ENCODE results near the gene MTPN.

MTPN gene

DNA sequence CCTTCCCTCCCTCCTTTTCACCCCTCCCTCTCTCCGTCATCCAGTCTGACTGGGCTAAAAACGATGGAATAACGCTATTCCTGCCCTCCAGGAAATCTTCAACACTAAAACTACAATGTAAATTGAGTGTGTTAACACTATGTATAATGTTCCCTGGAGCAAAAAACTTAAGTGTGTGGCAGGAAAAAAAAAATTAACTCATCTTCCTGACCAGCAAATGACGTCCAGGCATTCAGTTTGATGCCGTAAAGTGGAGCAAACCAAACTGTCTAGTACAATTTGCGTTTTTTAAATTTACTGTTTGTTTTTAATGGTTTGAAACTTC, 545 bp upstream of the MTPN start:
- in situ Hi-C loops (cut with MboI; ENCODE audit: low sequenced_read_pairs) = no loop called here

GRCh38 chr7:135976312-135977006, 700 bp downstream of the MTPN start:
- DNase-seq (ENCODE audit: low spot score in 2 of 2) = no peak
- H3K9me3 ChIP-seq = no peaks in the 10 kb centered on the region
- no peaks in the 10 kb centered on the region for H3K27me3 ChIP-seq (ENCODE audit: low read depth)
- peak overlapping the region; percentile 68 for H3K4me3 ChIP-seq
- in situ Hi-C loops (cut with MboI; ENCODE audit: low sequenced_read_pairs) = no loop called here
- H3K36me3 ChIP-seq (replicated peaks) = peaks cover 4% of the 10 kb centered on the region
- H3K4me1 ChIP-seq = peaks cover 12% of the 10 kb centered on the region; the same call in 1 of the 2 replicates

More for the DNA sequence above, 545 bp upstream of the MTPN start:
- no peaks in the 10 kb centered on the region for H3K9me3 ChIP-seq
- peak overlapping the region; percentile 68 for H3K4me3 ChIP-seq
- peaks cover 4% of the 10 kb centered on the region for H3K36me3 ChIP-seq (replicated peaks)
- H3K4me1 ChIP-seq = peaks cover 12% of the 10 kb centered on the region; the same call in 1 of the 2 replicates
- peaks cover 3% of the 10 kb centered on the region; the same call in 1 of the 2 replicates for H3K27me3 ChIP-seq (ENCODE audit: low read depth)
- no peak for DNase-seq (ENCODE audit: low spot score in 2 of 2)

DNA sequence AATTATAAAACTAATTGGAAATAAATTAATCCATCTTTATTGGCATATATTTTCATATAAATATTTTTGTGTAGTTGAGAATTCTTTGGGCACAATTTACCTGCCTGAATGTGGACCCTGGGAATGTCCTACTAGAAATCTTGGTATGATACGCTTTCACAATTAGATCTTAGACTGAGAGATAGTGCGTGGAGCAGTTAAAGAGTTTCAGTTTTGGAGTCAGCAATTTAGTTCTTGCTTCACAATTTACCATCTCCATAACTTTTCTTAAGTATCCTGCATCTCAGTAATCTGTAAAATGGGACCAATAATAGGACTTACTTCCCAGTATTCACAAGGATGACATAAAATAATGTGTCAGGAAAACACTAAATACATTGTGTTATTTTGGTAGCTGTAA, 2.0 kb downstream of the MTPN start:
- H3K9me3 ChIP-seq = no peaks in the 10 kb centered on the region
- in situ Hi-C loops (cut with MboI; ENCODE audit: low sequenced_read_pairs) = no loop called here
- peaks cover 4% of the 10 kb centered on the region for H3K36me3 ChIP-seq (replicated peaks)
- H3K27me3 ChIP-seq (ENCODE audit: low read depth) = no peaks in the 10 kb centered on the region
- DNase-seq (ENCODE audit: low spot score in 2 of 2) = no peak
- H3K4me3 ChIP-seq = no peak overlapping the region
- peaks cover 12% of the 10 kb centered on the region; the same call in 1 of the 2 replicates for H3K4me1 ChIP-seq

DNA sequence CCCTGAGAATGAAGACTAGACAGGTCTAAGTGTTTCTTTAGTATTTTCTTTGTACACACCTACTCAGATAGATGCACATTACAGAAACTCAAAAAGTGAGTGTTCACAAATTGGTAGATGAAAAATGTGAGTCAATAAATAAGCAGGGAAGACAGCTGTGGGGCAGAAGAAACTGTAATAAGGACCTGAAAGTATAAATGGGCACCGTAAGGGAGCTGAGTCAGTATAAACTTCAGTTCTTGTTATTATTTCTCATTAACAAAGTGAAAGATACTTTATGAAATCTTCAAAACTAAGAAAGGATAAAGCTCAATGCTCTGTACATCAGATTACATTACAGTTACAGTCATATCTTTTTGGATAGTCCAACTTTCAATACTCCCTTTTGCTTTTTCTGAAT, 2.5 kb downstream of the MTPN start:
- no peaks in the 10 kb centered on the region for H3K9me3 ChIP-seq
- no peaks in the 10 kb centered on the region for H3K27me3 ChIP-seq (ENCODE audit: low read depth)
- DNase-seq (ENCODE audit: low spot score in 2 of 2) = no peak
- peaks cover 12% of the 10 kb centered on the region; the same call in 1 of the 2 replicates for H3K4me1 ChIP-seq
- in situ Hi-C loops (cut with MboI; ENCODE audit: low sequenced_read_pairs) = loop anchor here (25.0 kb wide), 1 partner anchor 312 kb away; the partner anchor contains the start of gene STMP1
- peaks cover 4% of the 10 kb centered on the region for H3K36me3 ChIP-seq (replicated peaks)
- no peak overlapping the region for H3K4me3 ChIP-seq

DNA sequence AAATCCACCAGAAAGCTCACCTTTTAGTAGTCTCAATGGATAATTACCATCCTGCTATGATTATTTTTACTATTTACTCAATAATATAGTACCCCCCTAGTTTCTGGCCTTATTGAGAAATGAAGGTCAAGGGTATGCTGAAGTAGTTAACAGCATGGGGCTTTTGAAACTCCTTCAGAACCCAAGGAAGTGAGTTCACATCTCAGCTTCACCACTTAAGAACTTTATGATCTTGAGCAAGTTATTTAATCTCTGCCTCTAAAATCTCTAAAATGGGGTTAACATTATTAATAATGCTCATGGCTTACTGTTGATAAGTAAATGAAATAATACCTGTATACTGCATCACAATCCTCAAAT, 5.8 kb downstream of the MTPN start:
- peaks cover 12% of the 10 kb centered on the region; the same call in 1 of the 2 replicates for H3K4me1 ChIP-seq

DNA sequence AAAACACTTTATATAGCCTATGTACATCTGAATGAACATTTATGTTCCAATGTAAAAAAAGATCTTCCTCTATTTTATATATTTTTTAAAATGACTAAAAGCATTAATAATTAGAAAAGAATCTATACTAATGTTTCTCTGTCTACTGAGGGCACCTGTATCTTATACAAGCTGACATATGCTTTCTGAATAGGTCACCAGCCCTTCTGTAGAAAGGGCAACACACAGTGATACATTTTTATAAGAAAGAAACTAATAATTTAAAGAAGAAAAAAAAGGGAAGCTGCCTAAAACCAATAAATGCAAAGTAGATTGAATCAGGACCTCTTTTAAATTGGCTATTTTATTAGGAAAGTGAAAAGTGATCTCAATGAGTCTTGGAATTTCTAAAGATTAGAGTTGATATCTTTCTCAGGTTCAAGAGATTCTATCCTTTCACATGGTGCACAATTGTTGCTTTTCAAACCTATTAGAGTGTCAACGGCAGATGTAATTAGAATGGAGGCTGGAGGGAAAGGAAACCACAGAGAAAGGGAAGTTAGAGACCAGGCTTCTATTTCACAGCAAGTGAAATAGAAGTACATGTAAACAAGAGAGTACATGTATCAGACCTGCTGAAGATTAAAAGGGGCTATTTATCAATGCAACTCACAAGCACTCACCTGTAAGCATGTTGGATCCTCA, 6.3 kb downstream of the MTPN start:
- peaks cover 8% of the 10 kb centered on the region; the same call in 1 of the 2 replicates for H3K4me1 ChIP-seq
- DNase-seq (ENCODE audit: low spot score in 2 of 2) = no peak
- H3K9me3 ChIP-seq = no peaks in the 10 kb centered on the region
- no peak overlapping the region for H3K4me3 ChIP-seq
- peaks cover 4% of the 10 kb centered on the region for H3K36me3 ChIP-seq (replicated peaks)
- in situ Hi-C loops (cut with MboI; ENCODE audit: low sequenced_read_pairs) = loop anchor here (25.0 kb wide), 1 partner anchor 309 kb away; the partner anchor contains the start of gene STMP1
- no peaks in the 10 kb centered on the region for H3K27me3 ChIP-seq (ENCODE audit: low read depth)

More for the DNA sequence above, 5.8 kb downstream of the MTPN start:
- Histone ChIP-seq H3K4me3 (no peak overlapping the region), H3K9me3 (no peaks in the 10 kb centered on the region), H3K27me3 (ENCODE audit: low read depth) (no peaks in the 10 kb centered on the region), H3K36me3 (replicated peaks) (peaks cover 4% of the 10 kb centered on the region)
- DNase-seq (ENCODE audit: low spot score in 2 of 2) = no peak
- in situ Hi-C loops (cut with MboI; ENCODE audit: low sequenced_read_pairs) = loop anchor here (25.0 kb wide), 1 partner anchor 309 kb away; the partner anchor contains the start of gene STMP1

DNA sequence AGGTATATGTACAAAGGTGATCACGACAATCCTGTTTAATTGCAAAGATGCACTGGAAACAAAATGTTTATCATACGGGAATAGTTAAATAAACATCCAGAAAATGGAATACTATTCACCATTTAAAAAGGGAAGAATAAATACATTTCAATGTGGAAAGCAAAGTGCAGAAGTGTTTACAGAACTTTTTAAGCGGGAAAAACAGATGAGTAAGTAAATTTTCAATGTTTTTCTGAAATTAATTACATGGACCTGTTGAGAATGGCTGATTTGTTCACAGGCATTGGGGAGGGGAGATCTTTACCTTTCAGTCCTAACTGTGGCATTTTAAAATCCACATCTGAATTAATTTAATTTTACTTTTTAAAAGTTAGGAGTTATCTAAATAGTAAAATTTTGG, 7.1 kb downstream of the MTPN start:
- H3K4me1 ChIP-seq = peaks cover 3% of the 10 kb centered on the region; the same call in 1 of the 2 replicates
- in situ Hi-C loops (cut with MboI; ENCODE audit: low sequenced_read_pairs) = loop anchor here (25.0 kb wide), 1 partner anchor 308 kb away; the partner anchor contains the start of gene STMP1
- DNase-seq (ENCODE audit: low spot score in 2 of 2) = no peak
- no peak overlapping the region for H3K4me3 ChIP-seq
- H3K36me3 ChIP-seq (replicated peaks) = peaks cover under 1% of the 10 kb centered on the region
- H3K9me3 ChIP-seq = no peaks in the 10 kb centered on the region
- no peaks in the 10 kb centered on the region for H3K27me3 ChIP-seq (ENCODE audit: low read depth)

- Histone ChIP-seq H3K4me1 (peaks cover 4% of the 10 kb centered on the region; the same call in 1 of the 2 replicates), H3K36me3 (replicated peaks) (no peaks in the 10 kb centered on the region; the same call in none of the 2 replicates), H3K4me3 (no peak overlapping the region), H3K9me3 (no peaks in the 10 kb centered on the region), H3K27me3 (ENCODE audit: low read depth) (no peaks in the 10 kb centered on the region)
- DNase-seq (ENCODE audit: low spot score in 2 of 2) = no peak
- in situ Hi-C loops (cut with MboI; ENCODE audit: low sequenced_read_pairs) = loop anchor here (25.0 kb wide), 1 partner anchor 304 kb away; the partner anchor contains the start of gene STMP1
Observed at GRCh38 chr7:135966341-135967043, 10.7 kb downstream of the MTPN start.

DNA sequence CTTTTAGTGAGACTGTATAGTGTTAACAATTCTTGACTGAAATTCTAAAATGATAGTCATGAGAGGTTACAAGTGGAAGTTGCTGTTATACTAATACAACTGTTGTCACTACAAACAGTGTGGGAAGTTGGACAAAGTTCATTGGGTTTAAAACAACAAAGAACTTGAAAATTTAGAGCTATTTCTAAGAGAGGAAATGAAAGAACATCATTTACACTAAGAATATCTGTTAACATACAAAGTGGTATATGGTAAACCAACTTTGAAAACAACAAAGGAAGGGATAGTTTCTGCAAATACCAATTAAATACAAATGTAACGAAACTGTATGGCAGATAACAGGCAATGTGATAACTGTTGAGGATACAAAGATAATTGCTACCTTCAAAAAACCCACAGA, 11.6 kb downstream of the MTPN start:
- no peaks in the 10 kb centered on the region for H3K27me3 ChIP-seq (ENCODE audit: low read depth)
- H3K9me3 ChIP-seq = no peaks in the 10 kb centered on the region
- H3K4me1 ChIP-seq = peaks cover 4% of the 10 kb centered on the region; the same call in 1 of the 2 replicates
- in situ Hi-C loops (cut with MboI; ENCODE audit: low sequenced_read_pairs) = loop anchor here (25.0 kb wide), 1 partner anchor 303 kb away; the partner anchor contains the start of gene STMP1
- no peak for DNase-seq (ENCODE audit: low spot score in 2 of 2)
- H3K36me3 ChIP-seq (replicated peaks) = no peaks in the 10 kb centered on the region; the same call in 1 of the 2 replicates
- H3K4me3 ChIP-seq = no peak overlapping the region

DNA sequence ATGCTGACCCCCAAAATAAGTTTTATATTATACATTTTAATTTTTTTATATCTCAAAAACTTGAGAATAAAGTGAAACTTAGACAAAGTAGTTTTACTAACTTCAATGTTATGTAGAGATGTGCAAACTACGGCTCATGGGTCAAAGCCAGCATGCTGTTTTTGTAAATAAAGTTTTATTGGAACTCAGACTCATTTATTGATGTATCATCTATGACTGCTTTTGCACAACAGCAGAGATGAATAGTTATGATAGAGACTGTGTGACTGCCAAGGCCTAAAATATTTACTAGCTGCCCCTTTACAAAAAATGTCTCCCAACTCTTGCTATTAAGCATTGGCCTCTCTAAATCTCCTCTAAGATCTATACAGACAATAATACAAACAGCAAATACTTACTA, 12.4 kb downstream of the MTPN start:
- in situ Hi-C loops (cut with MboI; ENCODE audit: low sequenced_read_pairs) = loop anchor here (25.0 kb wide), 1 partner anchor 302 kb away; the partner anchor contains the start of gene STMP1
- Histone ChIP-seq H3K4me1 (peaks cover 4% of the 10 kb centered on the region; the same call in 1 of the 2 replicates), H3K4me3 (no peak overlapping the region), H3K27me3 (ENCODE audit: low read depth) (no peaks in the 10 kb centered on the region), H3K36me3 (replicated peaks) (no peaks in the 10 kb centered on the region; the same call in 1 of the 2 replicates), H3K9me3 (no peaks in the 10 kb centered on the region)
- no peak for DNase-seq (ENCODE audit: low spot score in 2 of 2)

GRCh38 chr7:135964274-135964673, 12.9 kb downstream of the MTPN start:
- no peak overlapping the region for H3K4me3 ChIP-seq
- no peaks in the 10 kb centered on the region; the same call in 1 of the 2 replicates for H3K36me3 ChIP-seq (replicated peaks)
- H3K27me3 ChIP-seq (ENCODE audit: low read depth) = no peaks in the 10 kb centered on the region
- peaks cover 4% of the 10 kb centered on the region; the same call in 1 of the 2 replicates for H3K4me1 ChIP-seq
- no peaks in the 10 kb centered on the region for H3K9me3 ChIP-seq
- in situ Hi-C loops (cut with MboI; ENCODE audit: low sequenced_read_pairs) = loop anchor here (25.0 kb wide), 1 partner anchor 302 kb away; the partner anchor contains the start of gene STMP1
- DNase-seq (ENCODE audit: low spot score in 2 of 2) = no peak

DNA sequence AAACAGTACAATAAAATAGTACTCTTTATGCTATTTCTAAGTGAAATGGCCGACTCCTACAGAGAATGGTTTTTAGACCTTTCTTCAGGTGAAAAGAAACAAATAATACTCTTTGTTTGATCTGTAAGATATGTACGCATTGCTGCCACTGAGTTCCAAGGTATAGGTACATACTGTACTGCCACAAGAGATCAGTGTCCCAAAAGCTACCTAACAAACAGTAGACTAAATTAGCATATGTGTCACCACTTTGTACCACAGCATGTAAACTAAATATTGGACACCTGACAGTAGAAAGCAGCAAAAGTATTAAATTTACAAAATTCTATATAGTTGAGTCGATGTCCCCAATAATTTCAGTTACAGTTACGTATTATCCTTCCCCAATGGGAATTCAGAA, 14.4 kb downstream of the MTPN start:
- in situ Hi-C loops (cut with MboI; ENCODE audit: low sequenced_read_pairs) = loop anchor here (25.0 kb wide), 1 partner anchor 301 kb away; the partner anchor contains the start of gene STMP1
- no peak for DNase-seq (ENCODE audit: low spot score in 2 of 2)
- H3K9me3 ChIP-seq = no peaks in the 10 kb centered on the region
- H3K4me3 ChIP-seq = no peak overlapping the region
- H3K27me3 ChIP-seq (ENCODE audit: low read depth) = no peaks in the 10 kb centered on the region
- H3K4me1 ChIP-seq = peaks cover 4% of the 10 kb centered on the region; the same call in 1 of the 2 replicates
- H3K36me3 ChIP-seq (replicated peaks) = no peaks in the 10 kb centered on the region; the same call in 1 of the 2 replicates
